K562 (cell line): ENCODE results near the gene BGLAP. TPM values are rescaled to one million over a fixed set of nuclear protein-coding genes. Genes with fewer than 3 reads are reported as not detected.

Experiments used
- ZNF407 ChIP-seq: fragments of 450-650 bp; IDR thresholded peaks from 2 replicates; pipeline ENCODE4 v1.6.1; 2016; ENCODE audit warnings: low read depth
- polyA plus RNA-seq, 8 experiments: library from polyadenylated mRNA; depleted of rRNA in 4 of 8; stranded (reverse) in 5 of 8; unstranded in 3 of 8; fragments of >200 nt; fragmentation: Nextera tagmentation in 2 of 8; fragmentation: Illumina TruSeq in 1 of 8; extraction: Ambion mirVana in 2 of 8; extraction: Trizol in 1 of 8; gene quantifications; 2 replicates each; pipeline versions ENCODE4 v1.2.1 to v1.2.3, GENCODE V29; 2011 to 2014; ENCODE audit warnings: inconsistent platforms in 1 of 8, missing spikeins in 1 of 8
- total RNA-seq, 7 experiments: library from RNA; depleted of rRNA in 6 of 7; stranded (reverse); fragments of >200 nt in 6 of 7; fragmentation: Illumina TruSeq in 2 of 7; extraction: Trizol in 2 of 7; gene quantifications; 2 replicates each; pipeline versions ENCODE4 v1.2.1 to v1.2.3, GENCODE V29; 2011 to 2021; ENCODE audit warnings: low replicate concordance in 1 of 7
- TF ChIP-seq, protein P1 (sequence below): fragments of 450-650 bp; IDR thresholded peaks from 2 replicates; pipeline ENCODE4 v1.6.1; 2016; ENCODE audit warnings: low read depth, mild to moderate bottlenecking, moderate library complexity

The BGLAP gene
- total and polyA plus RNA-seq, 9 of the 15 experiments (the other 6 are each of a cell fraction or from before 2014, with no cell fraction given), result 0.15 to 1.4 (median 0.28) TPM; not detected in 3

- no peak for TF ChIP-seq ZNF407
- TF ChIP-seq, protein P1, sequence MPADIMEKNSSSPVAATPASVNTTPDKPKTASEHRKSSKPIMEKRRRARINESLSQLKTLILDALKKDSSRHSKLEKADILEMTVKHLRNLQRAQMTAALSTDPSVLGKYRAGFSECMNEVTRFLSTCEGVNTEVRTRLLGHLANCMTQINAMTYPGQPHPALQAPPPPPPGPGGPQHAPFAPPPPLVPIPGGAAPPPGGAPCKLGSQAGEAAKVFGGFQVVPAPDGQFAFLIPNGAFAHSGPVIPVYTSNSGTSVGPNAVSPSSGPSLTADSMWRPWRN, result no peak
- TF ChIP-seq, all 486 proteins: peak for 15
Measured at GRCh38 chr1:156232201-156232894, 9.6 kb upstream of the BGLAP start (continued).
